Hematopoietic multipotent progenitor cell treated with erythropoietin and hydrocortisone succinate and interleukin-3 and kit ligand, for 17 days (in vitro differentiated cells): ENCODE results near the gene GABRP.

Source experiments
- DNase-seq: peaks from one replicate; pipeline ENCODE4 v3.0.0-alpha.2; 2015; ENCODE audit warnings: low spot score

The GABRP gene

GRCh38 chr5:170861917-170862766 is 78.6 kb downstream of the GABRP start, which contains the start of gene RANBP17:
RANBP17 (plus strand) TSS chr5:170862018.
- DNase-seq: no peak

DNA sequence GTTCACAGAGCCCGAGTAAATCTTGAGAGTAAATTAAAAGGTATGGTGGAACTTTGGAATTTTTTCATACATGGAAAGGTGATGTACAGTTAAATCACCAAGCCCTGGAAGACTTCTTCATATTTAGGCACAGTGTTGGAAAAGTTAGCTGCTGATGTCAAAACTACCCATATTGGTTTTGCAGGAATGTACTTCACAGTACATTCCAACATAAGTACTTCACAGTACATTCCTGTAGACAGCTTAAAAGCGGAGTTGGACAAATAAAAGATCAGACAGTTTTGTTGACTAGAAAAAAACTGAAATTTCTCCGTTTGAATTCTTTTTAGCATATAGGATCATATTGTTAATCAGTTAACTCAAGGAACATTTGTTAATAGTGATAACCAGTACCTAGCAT is 80.1 kb downstream of the GABRP start:
- no peak for DNase-seq
